Spleen (tissue), 7 donors: Measurements from ENCODE around the gene EIF3F.

ENCODE experiments used
- CTCF ChIP-seq, 11 experiments: fragments of 200-600 bp in 7 of 11; fragments of 450-650 bp in 4 of 11; sonication (generic) in 4 of 11; IDR thresholded peaks in 8 of 11; conservative IDR thresholded peaks in 3 of 11; 1 replicate in 7 of 11; 2 replicates in 4 of 11; pipeline versions ENCODE4 v1.4.0 to v1.8.0; 2016 to 2021; ENCODE audit warnings: antibody characterized with exemption in 11 of 11, inconsistent platforms in 4 of 11, mild to moderate bottlenecking in 1 of 11
- POLR2A ChIP-seq, 3 donors: fragments of 450-650 bp; IDR thresholded peaks; one replicate each; pipeline ENCODE4 v1.5.1; 2017; ENCODE audit warnings: antibody characterized with exemption in 3 of 3, mild to moderate bottlenecking in 1 of 3
- POLR2AphosphoS5 ChIP-seq, 3 donors: sonication (generic); formaldehyde crosslinking; IDR thresholded peaks; one replicate each; pipeline ENCODE4 v1.5.1; 2017; ENCODE audit warnings: antibody characterized with exemption in 3 of 3
- donor health status: DM: no; HTN: no; CAD: no; lungs with moderate emphysema.
- donor health status: DM: no; HTN: no; CAD: no.
- donor health status: DM: no; HTN: no; CAD: no.

DNA sequence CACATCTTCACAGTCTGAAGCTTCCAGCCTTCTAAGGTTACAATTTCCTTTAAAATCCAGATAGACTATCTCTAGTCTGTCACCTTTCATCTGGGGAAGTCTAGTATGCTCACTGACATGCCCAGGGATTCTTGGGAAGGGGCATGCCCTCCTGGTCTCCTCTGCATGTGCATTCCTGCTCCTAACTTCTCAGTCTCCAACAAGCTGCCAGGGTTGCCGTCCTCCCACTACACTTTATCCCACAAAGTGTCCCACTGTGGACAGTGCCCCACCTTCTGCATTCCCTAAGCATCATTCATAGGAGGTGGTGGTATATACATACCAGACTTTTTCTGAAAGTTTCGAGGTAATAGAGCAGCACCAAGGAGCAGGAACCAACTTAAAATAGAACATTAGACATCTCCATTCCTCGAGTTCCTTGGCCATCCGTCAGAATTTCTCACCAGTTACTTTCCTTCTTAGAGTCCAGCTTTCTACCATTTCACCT is 28.7 kb downstream of the EIF3F start:
- TF ChIP-seq POLR2AphosphoS5 (IDR thresholded peaks at IDR 0.05) (no peak), CTCF (IDR thresholded peaks at IDR 0.05 in 8 of 11, conservative IDR thresholded peaks at IDR 0.05 in 3 of 11) (no peak), POLR2A (IDR thresholded peaks at IDR 0.05) (no peak)
